Uterus (tissue), 2 donors: ENCODE measurements around the gene RPS28.

Experiments used
- CTCF ChIP-seq, 4 experiments: fragments of 200-600 bp in 2 of 4; fragments of 450-650 bp in 2 of 4; sonication (generic) in 2 of 4; IDR thresholded peaks; one replicate each; pipeline ENCODE4 v1.5.1; 2016 to 2019; ENCODE audit warnings: antibody characterized with exemption in 4 of 4, mild to moderate bottlenecking in 2 of 4, moderate library complexity in 1 of 4
- POLR2A ChIP-seq, 2 donors: fragments of 450-650 bp; IDR thresholded peaks; one replicate each; pipeline ENCODE4 v1.6.1; 2016; ENCODE audit warnings: antibody characterized with exemption in 2 of 2, mild to moderate bottlenecking in 1 of 2, moderate library complexity in 1 of 2

GRCh38 chr19:8358948-8359347, 37.7 kb downstream of the RPS28 start:
- TF ChIP-seq CTCF (IDR thresholded peaks at IDR 0.05), result no peak
- no peak for TF ChIP-seq POLR2A (IDR thresholded peaks at IDR 0.05)
